ENCODE data around the gene S100A8.
"Not testable (repeated sequence)": the region's sequence is repeated elsewhere in the genome, so short reads cannot be mapped to it uniquely, and the experiment has no call there.

The S100A8 gene

DNA sequence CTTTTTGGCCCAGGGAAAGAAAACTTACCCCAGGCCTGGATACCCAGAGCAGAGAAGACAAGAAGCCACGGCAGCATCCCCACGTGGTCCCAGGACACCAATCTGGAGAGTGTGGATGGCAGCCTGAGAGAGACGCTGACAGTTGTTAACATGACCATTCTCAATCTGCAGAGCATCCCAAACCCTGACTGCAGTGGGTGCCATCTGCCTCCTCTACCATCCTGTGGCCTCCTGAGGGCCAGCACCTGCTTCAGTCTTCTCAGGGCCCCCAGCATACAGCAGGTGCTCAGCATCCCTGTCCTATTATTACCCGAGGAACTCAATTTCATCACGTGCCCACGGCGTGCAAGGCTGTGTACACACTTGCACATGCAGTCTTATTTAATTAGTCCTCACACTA is 43.0 kb downstream of the S100A8 start:
- DNase-seq (ENCODE audit: low read depth), result no peak

DNA sequence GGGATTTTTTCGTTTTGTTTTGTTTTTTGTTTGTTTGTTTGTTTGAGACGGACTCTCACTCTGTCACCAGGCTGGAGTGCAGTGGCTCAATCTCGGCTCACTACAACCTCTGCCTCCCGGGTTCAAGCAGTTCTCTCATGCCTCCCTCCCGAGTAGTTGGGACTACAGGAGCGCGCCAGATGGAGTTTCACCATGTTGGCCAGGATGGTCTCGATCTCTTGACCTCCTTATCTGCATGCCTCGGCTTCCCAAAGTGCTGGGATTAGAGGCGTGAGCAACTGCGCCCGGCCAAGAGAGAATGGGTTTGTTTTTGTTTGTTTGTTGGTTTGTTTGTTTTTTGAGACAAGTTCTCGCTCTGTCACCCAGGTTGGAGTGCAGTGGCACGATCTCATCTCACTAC is 43.8 kb downstream of the S100A8 start:
- DNase-seq (ENCODE audit: low read depth), result not testable (repeated sequence)

DNA sequence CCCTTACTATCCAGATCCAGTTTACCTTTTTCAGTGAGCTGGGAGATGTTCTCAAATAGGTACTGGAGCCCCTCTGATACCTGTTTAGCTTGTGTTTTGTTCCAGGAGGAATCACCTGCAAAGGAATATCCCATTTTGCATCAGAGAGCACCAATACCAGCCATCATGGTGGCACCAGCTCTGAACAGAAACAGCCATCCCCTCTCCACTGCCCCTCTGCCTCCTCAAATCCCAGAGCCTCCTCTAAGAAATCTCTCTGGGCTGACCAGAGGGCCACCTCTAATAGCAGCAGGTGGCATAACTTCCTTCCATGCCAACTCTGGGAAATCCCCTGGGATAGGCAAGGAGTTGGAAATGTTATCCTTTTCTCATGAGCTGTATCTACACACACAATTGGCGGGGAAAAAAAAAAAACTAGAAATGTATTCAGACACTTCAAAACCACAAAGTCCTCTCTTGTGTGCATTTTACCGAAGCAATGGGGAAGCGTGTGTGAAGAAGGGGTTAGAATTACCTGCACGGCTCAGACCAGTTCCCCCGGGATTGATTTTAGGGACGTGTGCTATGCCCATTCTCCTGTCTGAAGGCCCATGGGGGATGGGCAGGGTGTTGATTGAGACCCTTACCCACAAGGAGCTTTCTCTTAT is 44.7 kb downstream of the S100A8 start:
- DNase-seq (ENCODE audit: low read depth), result no peak

DNA sequence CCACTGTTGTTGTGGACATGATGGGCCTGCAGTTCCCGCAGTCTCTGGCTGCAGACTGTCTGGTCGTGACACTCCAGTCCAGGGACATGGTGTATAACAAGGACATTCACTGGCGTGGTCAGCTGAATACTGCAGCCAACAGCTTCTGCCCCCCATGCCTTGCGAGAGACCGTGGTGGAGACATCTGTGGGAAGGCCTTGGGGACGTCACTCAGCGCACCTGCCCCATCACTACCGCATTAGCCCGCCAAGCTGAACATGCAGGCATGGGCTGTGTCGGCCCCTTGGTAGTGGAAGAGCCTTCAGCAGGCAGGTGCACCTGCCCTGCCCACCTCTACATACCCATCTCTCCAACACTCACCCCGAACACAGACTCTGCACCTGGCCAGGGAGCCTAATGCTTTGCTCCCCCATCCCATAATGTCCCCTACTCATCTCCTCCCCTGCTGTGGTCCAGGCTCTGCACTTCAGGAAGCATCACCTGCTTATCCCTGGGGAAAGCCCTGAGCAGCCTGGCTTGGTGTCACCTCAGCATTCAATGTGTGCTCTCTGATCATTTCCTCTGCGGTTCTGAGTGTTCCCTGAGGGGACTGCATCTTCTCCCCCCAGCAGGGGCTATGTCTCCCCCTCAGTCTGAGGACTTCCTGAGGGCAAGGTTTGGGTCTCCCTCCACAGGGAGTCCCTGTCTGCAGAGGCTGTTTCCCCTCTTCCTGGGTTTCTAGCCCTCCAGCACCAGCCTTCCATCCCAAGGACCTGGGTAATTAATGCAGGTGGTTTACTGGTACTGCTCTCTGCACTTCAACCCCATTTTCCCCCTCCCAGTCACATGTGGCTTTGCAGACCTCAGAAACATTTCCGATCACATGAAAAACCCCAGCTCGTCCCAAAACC is 45.4 kb downstream of the S100A8 start:
- DNase-seq (ENCODE audit: low read depth), result no peak

DNA sequence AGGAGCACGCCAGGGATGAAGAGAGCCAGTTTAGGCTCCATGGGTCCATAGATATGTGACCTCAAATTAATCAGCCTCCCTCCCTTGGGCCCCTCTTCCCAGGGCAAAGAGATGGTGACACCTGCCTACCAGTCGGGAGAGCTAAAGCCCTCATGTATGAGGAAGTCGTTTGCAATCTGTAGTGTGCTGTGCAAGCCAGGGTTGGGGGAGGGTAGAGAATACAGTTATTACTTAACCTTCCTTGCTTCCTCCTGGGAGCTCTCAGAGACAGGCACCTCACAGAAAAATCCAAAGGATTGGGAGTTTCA is 46.2 kb downstream of the S100A8 start:
- no peak for DNase-seq (ENCODE audit: low read depth)

GRCh38 chr1:153343811-153344717 is 46.8 kb downstream of the S100A8 start:
- no peak for DNase-seq (ENCODE audit: low read depth)

GRCh38 chr1:153343040-153343681 is 47.7 kb downstream of the S100A8 start:
- no peak for DNase-seq (ENCODE audit: low read depth)

DNA sequence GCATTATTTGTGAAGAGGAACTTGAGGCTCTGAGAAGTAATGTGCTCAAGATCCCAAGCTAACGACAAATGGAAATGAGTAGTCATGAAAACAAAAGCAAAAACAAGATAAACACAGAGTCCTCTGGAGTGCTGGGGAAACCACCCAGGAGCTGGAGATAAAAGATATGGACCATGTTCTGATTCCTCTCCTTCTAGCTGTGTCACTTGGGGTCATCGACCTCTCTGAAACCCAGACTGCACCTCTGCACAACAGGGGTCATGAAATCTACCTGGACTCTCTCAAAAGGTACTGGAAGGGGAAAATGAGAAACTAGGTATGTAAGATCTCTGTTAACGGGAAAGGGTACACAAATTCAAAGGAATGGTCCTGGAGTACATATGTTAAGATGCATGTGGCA is 48.7 kb downstream of the S100A8 start:
- no peak for DNase-seq (ENCODE audit: low read depth)

GRCh38 chr1:153341431-153341934 is 49.4 kb downstream of the S100A8 start:
- no peak for DNase-seq (ENCODE audit: low read depth)

- DNase-seq (ENCODE audit: low read depth), result no peak
Measured at GRCh38 chr1:153340356-153340755, 50.5 kb downstream of the S100A8 start.
